PC-9 (cell line): Measurements from ENCODE around the gene RFTN1. TPM values are rescaled to one million over a fixed set of nuclear protein-coding genes. Genes with fewer than 3 reads are reported as not detected.

Experiments
- BruUV-seq: library from RNA; stranded (reverse); fragments of 400-500 nt; replicated peaks from 2 replicates; lab custom pipeline; 2021; lab: Mats Ljungman, UMichigan
- CTCF ChIA-PET: fragments of 300-600 bp; sonication (Branson Sonifier 250); formaldehyde crosslinking; loops from one replicate; lab custom pipeline; 2022; ENCODE audit warnings: antibody characterized with exemption; lab: Charles Lee
- POLR2A ChIA-PET: fragments of 300-600 bp; sonication (Branson Sonifier 250); formaldehyde crosslinking; loops from one replicate; lab custom pipeline; 2022; ENCODE audit warnings: antibody characterized with exemption; ENCODE audit not compliant: unreplicated experiment; lab: Charles Lee
- DNase-seq, 2 experiments: peaks; one replicate each; pipeline versions ENCODE4 v3.0.0 to v3.0.0-alpha.2; 2015 to 2022; ENCODE audit warnings: mixed read lengths in 1 of 2
- H2AFZ ChIP-seq: fragments of 200-600 bp; sonication (generic); 2 replicates; pipeline ENCODE4 v1.8.1; 2017; ENCODE audit warnings: antibody characterized with exemption
- H3F3A ChIP-seq: fragments of 200-600 bp; sonication (generic); 2 replicates; pipeline ENCODE4 v1.8.1; 2017; ENCODE audit warnings: antibody characterized with exemption, mild to moderate bottlenecking, low read depth; ENCODE audit not compliant: insufficient read depth
- H3K27ac ChIP-seq: fragments of 200-600 bp; sonication (generic); 2 replicates; pipeline ENCODE4 v1.6.1; 2016; ENCODE audit warnings: mixed run types
- H3K27me3 ChIP-seq: fragments of 200-600 bp; sonication (generic); 2 replicates; pipeline ENCODE4 v1.6.1; 2016; ENCODE audit warnings: low read depth, mixed run types; ENCODE audit not compliant: insufficient read depth
- H3K36me3 ChIP-seq: fragments of 200-600 bp; sonication (generic); 2 replicates; pipeline ENCODE4 v1.6.1; 2016; ENCODE audit warnings: low read depth, mixed run types
- H3K4me1 ChIP-seq: fragments of 200-600 bp; sonication (generic); replicated peaks from 2 replicates; pipeline ENCODE4 v1.6.1; 2016; ENCODE audit warnings: mixed run types; ENCODE audit not compliant: insufficient read depth
- H3K4me2 ChIP-seq: fragments of 200-600 bp; sonication (generic); 2 replicates; pipeline ENCODE4 v1.6.1; 2017; ENCODE audit warnings: mixed run types
- H3K4me3 ChIP-seq: fragments of 200-600 bp; sonication (generic); 2 replicates; pipeline ENCODE4 v1.6.1; 2016; ENCODE audit warnings: mixed run types
- H3K79me2 ChIP-seq: fragments of 200-600 bp; sonication (generic); 2 replicates; pipeline ENCODE4 v1.6.1; 2017; ENCODE audit warnings: low read depth, mixed run types
- H3K9me2 ChIP-seq: fragments of 200-600 bp; sonication (generic); 2 replicates; pipeline ENCODE4 v1.8.1; 2017; ENCODE audit warnings: mild to moderate bottlenecking; ENCODE audit not compliant: insufficient read depth
- H3K9me3 ChIP-seq: fragments of 200-600 bp; sonication (generic); 2 replicates; pipeline ENCODE4 v1.8.1; 2016; ENCODE audit warnings: low read depth; ENCODE audit not compliant: insufficient read depth
- H4K20me1 ChIP-seq: fragments of 200-600 bp; sonication (generic); 2 replicates; pipeline ENCODE4 v1.8.1; 2017; ENCODE audit not compliant: insufficient read depth
- EZH2 ChIP-seq: fragments of 200-600 bp; sonication (generic); IDR thresholded peaks from 2 replicates; pipeline ENCODE4 v1.8.0; 2017; ENCODE audit warnings: antibody characterized with exemption, low read depth
- intact Hi-C: fragments of 100-400 bp; cut with micrococcal nuclease; formaldehyde crosslinking; loops from one replicate; pipeline ENCODE4 v1.10.0; 2022; ENCODE audit not compliant: unreplicated experiment
- total RNA-seq: library from RNA; stranded (reverse); gene quantifications from 2 replicates; pipeline ENCODE4 v1.2.3, GENCODE V29; 2021
- TF ChIP-seq, protein P1 (sequence below): fragments of 200-600 bp; sonication (generic); conservative IDR thresholded peaks from 2 replicates; pipeline ENCODE4 v1.6.1; 2017; ENCODE audit warnings: mixed run types, antibody characterized with exemption, mild to moderate bottlenecking, moderate library complexity

RFTN1 gene
- total RNA-seq, 1 experiment from 2014 or later: 0.41 TPM

DNA sequence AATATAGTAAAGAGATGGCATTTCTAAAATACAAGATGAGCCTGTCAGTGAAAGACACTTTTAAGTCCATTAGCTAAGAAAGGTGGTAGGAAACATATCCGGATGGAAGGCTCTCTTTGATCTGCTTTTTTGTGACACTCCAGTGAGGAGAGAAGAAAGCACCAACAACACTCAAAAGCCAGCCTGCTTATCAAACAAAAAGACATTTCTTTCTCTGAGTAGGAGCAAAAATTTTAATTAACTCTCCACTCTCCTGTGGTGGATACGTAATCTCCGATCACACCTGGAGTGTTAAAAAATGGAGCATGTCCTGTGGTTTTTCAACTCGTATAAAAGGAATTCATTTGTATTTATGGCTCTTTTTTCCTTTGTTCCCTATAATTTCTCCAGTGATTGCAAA is 183.1 kb downstream of the RFTN1 start:
- CTCF ChIA-PET: no interaction called here
- BruUV-seq: no TSS peak
- no peak overlapping the region for H3K27ac ChIP-seq
- intact Hi-C loops: no loop called here
- no peak overlapping the region for H2AFZ ChIP-seq
- H4K20me1 ChIP-seq: no peaks in the 10 kb centered on the region
- POLR2A ChIA-PET: no interaction called here
- H3K4me1 ChIP-seq: no peaks in the 10 kb centered on the region
- no peak for DNase-seq
- H3F3A ChIP-seq: no peaks in the 10 kb centered on the region; the same call in 1 of the 2 replicates
- no peak overlapping the region for H3K4me3 ChIP-seq
- H3K9me2 ChIP-seq: no peaks in the 10 kb centered on the region
- no peaks in the 10 kb centered on the region for H3K9me3 ChIP-seq
- TF ChIP-seq, protein P1, sequence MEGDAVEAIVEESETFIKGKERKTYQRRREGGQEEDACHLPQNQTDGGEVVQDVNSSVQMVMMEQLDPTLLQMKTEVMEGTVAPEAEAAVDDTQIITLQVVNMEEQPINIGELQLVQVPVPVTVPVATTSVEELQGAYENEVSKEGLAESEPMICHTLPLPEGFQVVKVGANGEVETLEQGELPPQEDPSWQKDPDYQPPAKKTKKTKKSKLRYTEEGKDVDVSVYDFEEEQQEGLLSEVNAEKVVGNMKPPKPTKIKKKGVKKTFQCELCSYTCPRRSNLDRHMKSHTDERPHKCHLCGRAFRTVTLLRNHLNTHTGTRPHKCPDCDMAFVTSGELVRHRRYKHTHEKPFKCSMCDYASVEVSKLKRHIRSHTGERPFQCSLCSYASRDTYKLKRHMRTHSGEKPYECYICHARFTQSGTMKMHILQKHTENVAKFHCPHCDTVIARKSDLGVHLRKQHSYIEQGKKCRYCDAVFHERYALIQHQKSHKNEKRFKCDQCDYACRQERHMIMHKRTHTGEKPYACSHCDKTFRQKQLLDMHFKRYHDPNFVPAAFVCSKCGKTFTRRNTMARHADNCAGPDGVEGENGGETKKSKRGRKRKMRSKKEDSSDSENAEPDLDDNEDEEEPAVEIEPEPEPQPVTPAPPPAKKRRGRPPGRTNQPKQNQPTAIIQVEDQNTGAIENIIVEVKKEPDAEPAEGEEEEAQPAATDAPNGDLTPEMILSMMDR: no peak
- no peak for TF ChIP-seq EZH2
- H3K27me3 ChIP-seq: no peaks in the 10 kb centered on the region
- H3K79me2 ChIP-seq: no peaks in the 10 kb centered on the region
- H3K36me3 ChIP-seq: no peaks in the 10 kb centered on the region
- H3K4me2 ChIP-seq: no peak overlapping the region

DNA sequence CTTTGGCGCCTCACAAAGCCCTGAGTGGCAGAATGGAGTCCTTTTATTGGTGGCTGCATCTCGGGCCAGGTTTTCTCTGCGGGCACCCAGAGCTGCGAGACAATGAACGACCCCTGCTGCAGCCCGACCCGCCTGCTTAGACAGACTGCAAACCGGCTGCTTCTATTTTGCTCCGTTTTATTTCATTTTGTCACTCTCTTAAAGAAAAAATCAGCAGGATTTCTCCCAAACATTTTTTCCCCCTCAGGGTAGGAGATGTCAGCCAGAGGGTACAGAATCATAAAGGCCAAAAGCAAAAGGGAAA is 183.7 kb downstream of the RFTN1 start:
- no peaks in the 10 kb centered on the region for H3K9me2 ChIP-seq
- ChIA-PET CTCF (no interaction called here), POLR2A (no interaction called here)
- H3K27me3 ChIP-seq: no peaks in the 10 kb centered on the region
- H3K27ac ChIP-seq: no peak overlapping the region
- no peaks in the 10 kb centered on the region for H3K9me3 ChIP-seq
- H4K20me1 ChIP-seq: no peaks in the 10 kb centered on the region
- no peak overlapping the region for H3K4me3 ChIP-seq
- H3K79me2 ChIP-seq: no peaks in the 10 kb centered on the region
- intact Hi-C loops: no loop called here
- no TSS peak for BruUV-seq
- no peaks in the 10 kb centered on the region for H3K4me1 ChIP-seq
- no peak for TF ChIP-seq EZH2
- TF ChIP-seq, protein P1: no peak
- no peaks in the 10 kb centered on the region; the same call in 1 of the 2 replicates for H3F3A ChIP-seq
- no peak overlapping the region for H3K4me2 ChIP-seq
- no peaks in the 10 kb centered on the region for H3K36me3 ChIP-seq
- no peak overlapping the region for H2AFZ ChIP-seq
- DNase-seq: no peak

DNA sequence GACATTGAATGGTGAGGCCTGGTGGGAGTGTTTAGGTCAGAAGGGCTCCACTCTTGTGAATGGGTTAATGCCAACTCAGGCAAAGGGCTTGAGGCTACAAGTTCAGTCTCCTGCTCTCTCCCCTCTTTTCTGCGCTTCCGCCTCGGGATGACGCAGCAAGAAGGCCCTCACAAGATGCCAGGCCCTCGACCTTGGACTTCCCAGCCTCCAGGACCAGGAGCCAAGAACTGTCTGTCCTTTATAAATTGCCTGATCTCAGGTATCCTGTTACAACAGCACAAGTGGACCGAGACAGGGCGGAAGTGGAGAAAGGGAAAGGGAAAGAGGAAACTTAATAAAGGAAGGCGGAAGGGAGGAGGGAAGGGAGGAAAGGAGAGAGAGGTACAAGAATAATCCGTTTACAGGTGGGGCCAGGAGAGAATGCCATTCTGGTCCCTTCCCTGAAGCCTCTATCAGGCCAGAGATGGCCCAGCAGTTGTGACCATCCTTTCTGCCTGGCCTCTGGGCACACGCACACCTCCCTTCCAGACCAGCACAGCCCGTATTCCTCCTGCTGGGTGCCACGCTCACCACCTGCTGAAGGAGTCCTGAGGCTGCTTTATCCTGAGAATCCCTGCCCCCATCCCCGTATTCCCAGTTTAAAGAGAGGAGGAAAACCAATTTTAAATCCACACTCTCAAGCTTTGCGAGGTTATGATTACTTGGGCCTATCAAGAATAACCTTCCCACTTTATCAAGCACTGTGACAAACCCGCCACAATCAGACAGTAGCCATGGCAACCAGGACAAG is 184.3 kb downstream of the RFTN1 start:
- BruUV-seq: no TSS peak
- H3K9me2 ChIP-seq: no peaks in the 10 kb centered on the region
- intact Hi-C loops: no loop called here
- H3K79me2 ChIP-seq: no peaks in the 10 kb centered on the region
- H4K20me1 ChIP-seq: no peaks in the 10 kb centered on the region
- ChIA-PET CTCF (no interaction called here), POLR2A (no interaction called here)
- H2AFZ ChIP-seq: no peak overlapping the region
- no peaks in the 10 kb centered on the region for H3K36me3 ChIP-seq
- no peak overlapping the region for H3K4me2 ChIP-seq
- no peak for DNase-seq
- H3K27me3 ChIP-seq: no peaks in the 10 kb centered on the region
- H3K9me3 ChIP-seq: no peaks in the 10 kb centered on the region
- H3K4me1 ChIP-seq: no peaks in the 10 kb centered on the region
- no peak overlapping the region for H3K4me3 ChIP-seq
- H3K27ac ChIP-seq: no peak overlapping the region
- no peak for TF ChIP-seq EZH2
- TF ChIP-seq, protein P1: no peak
- H3F3A ChIP-seq: no peaks in the 10 kb centered on the region; the same call in 1 of the 2 replicates
